HL-60 (cell line): ENCODE results near the gene PPP6R2.

Experiments used
- DNase-seq, 2 experiments: peaks; one replicate each; pipeline ENCODE4 v3.0.0-alpha.2; 2010 to 2020; ENCODE audit warnings: low read depth in 1 of 2, low spot score in 1 of 2
- H3K27ac ChIP-seq: fragments of 250-450 bp; sonication (Bioruptor Pico); replicated peaks from 2 replicates; pipeline ENCODE4 v1.5.1; 2020; ENCODE audit warnings: mild to moderate bottlenecking, moderate library complexity
- H3K27me3 ChIP-seq: fragments of 250-450 bp; sonication (Bioruptor Pico); 2 replicates; pipeline ENCODE4 v1.5.1; 2021; ENCODE audit warnings: mild to moderate bottlenecking, moderate library complexity; ENCODE audit not compliant: insufficient read depth, poor library complexity, severe bottlenecking
- H3K4me3 ChIP-seq: replicated peaks from 2 replicates; pipeline ENCODE4 v1.5.1; 2011; ENCODE audit warnings: mild to moderate bottlenecking, control low read depth, low read length; ENCODE audit not compliant: insufficient read depth
- GABPA ChIP-seq: IDR thresholded peaks from 2 replicates; pipeline ENCODE4 v1.6.1; 2012; ENCODE audit warnings: low read depth
- POLR2AphosphoS5 ChIP-seq: IDR thresholded peaks from 2 replicates; pipeline ENCODE4 v1.6.1; 2012; ENCODE audit warnings: low read depth
- SPI1 ChIP-seq: IDR thresholded peaks from 2 replicates; pipeline ENCODE4 v1.6.1; 2012; ENCODE audit warnings: low read depth, mild to moderate bottlenecking, borderline replicate concordance
- TF ChIP-seq, protein P1 (sequence below): IDR thresholded peaks from 2 replicates; pipeline ENCODE4 v1.6.1; 2012; ENCODE audit warnings: low read depth; ENCODE audit not compliant: insufficient replicate concordance
- TF ChIP-seq, protein P2 (sequence below): IDR thresholded peaks from one replicate; pipeline ENCODE4 v1.5.1; 2011; ENCODE audit warnings: low read length, control low read depth, inconsistent platforms; ENCODE audit not compliant: insufficient read depth

PPP6R2 gene

DNA sequence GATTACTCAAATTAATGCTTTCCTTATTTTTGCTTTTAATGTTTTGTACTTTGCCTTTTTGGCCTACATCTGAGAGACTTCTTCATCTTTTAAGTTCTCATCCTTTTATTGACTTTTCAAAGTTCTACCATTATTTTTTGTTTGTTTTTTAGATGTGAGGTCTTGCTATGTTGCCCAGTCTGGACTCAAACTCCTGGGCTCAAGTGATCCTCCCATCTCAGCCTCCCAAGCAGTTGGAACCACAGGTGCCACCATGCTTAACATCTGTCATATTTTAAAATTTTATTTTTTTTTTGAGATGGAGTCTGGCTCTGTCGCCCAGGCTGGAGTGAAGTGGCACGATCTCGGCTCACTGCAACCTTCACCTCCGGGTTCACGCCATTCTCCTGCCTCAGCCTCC is 57.8 kb downstream of the PPP6R2 start:
- Histone ChIP-seq H3K4me3 (no peak overlapping the region), H3K27me3 (no peaks in the 10 kb centered on the region), H3K27ac (no peak overlapping the region)
- TF ChIP-seq, protein P1, sequence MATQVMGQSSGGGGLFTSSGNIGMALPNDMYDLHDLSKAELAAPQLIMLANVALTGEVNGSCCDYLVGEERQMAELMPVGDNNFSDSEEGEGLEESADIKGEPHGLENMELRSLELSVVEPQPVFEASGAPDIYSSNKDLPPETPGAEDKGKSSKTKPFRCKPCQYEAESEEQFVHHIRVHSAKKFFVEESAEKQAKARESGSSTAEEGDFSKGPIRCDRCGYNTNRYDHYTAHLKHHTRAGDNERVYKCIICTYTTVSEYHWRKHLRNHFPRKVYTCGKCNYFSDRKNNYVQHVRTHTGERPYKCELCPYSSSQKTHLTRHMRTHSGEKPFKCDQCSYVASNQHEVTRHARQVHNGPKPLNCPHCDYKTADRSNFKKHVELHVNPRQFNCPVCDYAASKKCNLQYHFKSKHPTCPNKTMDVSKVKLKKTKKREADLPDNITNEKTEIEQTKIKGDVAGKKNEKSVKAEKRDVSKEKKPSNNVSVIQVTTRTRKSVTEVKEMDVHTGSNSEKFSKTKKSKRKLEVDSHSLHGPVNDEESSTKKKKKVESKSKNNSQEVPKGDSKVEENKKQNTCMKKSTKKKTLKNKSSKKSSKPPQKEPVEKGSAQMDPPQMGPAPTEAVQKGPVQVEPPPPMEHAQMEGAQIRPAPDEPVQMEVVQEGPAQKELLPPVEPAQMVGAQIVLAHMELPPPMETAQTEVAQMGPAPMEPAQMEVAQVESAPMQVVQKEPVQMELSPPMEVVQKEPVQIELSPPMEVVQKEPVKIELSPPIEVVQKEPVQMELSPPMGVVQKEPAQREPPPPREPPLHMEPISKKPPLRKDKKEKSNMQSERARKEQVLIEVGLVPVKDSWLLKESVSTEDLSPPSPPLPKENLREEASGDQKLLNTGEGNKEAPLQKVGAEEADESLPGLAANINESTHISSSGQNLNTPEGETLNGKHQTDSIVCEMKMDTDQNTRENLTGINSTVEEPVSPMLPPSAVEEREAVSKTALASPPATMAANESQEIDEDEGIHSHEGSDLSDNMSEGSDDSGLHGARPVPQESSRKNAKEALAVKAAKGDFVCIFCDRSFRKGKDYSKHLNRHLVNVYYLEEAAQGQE = no peak
- TF ChIP-seq GABPA (no peak), POLR2AphosphoS5 (no peak), SPI1 (no peak)
- TF ChIP-seq, protein P2, sequence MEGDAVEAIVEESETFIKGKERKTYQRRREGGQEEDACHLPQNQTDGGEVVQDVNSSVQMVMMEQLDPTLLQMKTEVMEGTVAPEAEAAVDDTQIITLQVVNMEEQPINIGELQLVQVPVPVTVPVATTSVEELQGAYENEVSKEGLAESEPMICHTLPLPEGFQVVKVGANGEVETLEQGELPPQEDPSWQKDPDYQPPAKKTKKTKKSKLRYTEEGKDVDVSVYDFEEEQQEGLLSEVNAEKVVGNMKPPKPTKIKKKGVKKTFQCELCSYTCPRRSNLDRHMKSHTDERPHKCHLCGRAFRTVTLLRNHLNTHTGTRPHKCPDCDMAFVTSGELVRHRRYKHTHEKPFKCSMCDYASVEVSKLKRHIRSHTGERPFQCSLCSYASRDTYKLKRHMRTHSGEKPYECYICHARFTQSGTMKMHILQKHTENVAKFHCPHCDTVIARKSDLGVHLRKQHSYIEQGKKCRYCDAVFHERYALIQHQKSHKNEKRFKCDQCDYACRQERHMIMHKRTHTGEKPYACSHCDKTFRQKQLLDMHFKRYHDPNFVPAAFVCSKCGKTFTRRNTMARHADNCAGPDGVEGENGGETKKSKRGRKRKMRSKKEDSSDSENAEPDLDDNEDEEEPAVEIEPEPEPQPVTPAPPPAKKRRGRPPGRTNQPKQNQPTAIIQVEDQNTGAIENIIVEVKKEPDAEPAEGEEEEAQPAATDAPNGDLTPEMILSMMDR = no peak
- no peak for DNase-seq

DNA sequence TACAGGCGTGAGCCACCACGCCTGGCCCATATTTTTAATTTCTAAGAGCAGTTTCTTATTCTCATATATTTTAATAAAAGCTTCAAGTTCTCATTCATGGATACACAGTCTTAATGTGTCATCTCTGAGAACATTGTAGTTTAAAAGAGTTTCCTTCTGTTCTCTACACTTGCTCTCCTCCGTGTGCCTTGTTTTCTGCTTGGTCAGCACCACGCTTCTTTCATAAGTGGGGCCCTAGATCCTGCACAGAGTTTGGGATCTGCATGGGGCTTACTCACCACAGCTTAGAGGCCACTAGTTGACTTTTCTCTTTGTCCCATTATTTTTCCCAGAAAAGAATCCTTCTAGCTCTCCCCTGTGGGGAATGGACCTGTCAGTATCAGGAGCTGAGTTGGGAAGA is 58.8 kb downstream of the PPP6R2 start:
- Histone ChIP-seq H3K27ac (no peak overlapping the region), H3K27me3 (no peaks in the 10 kb centered on the region), H3K4me3 (no peak overlapping the region)
- TF ChIP-seq, protein P2 = no peak
- DNase-seq = no peak

DNA sequence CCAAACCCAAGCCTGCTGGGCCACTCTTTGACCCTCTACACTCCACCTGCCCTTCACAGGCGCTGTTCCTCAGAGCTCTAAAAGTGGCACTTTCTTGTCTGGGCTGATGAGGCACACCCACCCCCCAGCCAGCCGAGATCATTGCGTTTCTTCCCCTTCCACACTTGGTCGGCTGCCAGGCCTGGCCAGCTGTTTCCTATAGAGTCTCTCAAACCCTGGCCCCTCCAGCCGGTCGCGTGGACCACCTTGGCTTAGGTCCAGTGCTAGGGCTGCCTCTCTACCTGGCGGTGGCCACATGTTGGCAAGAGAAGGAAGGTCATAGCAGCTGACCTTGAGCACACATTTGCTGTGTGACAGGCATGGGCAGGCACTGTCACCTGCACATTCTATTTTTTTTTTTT is 60.6 kb downstream of the PPP6R2 start:
- DNase-seq = peak in 1 of 2 experiments; percentile 68
- H3K27me3 ChIP-seq = no peaks in the 10 kb centered on the region
- H3K4me3 ChIP-seq = no peak overlapping the region
- no peak overlapping the region for H3K27ac ChIP-seq
- TF ChIP-seq POLR2AphosphoS5 (peak; percentile 44; the same call in 1 of the 2 replicates), SPI1 (no peak)
- TF ChIP-seq, protein P2 = no peak

DNA sequence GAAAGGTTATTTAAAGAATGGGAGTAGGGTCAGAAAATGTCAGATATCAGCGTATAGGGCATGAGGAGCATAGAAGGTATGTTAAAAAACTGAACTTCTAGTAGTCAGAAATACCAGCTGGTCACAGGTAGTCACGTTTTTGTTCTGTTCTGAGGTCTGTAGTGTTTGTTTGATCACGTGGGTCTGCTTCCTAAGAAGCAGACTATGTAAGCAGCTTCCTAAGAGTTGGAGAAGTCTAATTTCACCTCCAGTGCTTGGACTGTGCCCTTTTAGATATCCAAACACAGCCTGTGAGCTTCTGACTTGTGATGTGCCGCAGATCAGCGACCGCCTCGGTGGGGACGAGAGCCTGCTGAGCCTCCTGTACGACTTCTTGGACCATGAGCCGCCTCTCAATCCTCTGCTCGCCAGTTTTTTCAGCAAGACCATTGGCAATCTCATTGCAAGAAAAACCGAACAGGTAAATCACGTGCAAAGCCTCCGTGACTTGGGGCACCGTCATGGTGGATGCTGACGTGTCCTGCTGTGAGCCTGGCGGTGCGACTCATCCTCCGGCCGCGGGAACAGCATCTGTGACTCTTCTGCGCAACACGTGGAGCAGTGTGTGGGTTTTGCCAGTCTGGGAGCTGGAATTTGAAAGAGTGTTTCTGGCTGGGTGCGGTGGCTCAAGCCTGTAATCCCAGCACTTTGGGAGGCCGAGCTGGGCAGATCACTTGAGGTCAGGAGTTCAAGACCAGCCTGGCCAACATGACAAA is 63.5 kb downstream of the PPP6R2 start:
- TF ChIP-seq, protein P2 = no peak
- TF ChIP-seq, protein P1 = no peak
- TF ChIP-seq POLR2AphosphoS5 (no peak), GABPA (no peak), SPI1 (no peak)
- no peak for DNase-seq
- H3K27me3 ChIP-seq = no peaks in the 10 kb centered on the region

More for the DNA sequence above, 63.5 kb downstream of the PPP6R2 start:
- Histone ChIP-seq H3K27ac (no peak overlapping the region), H3K4me3 (no peak overlapping the region)
